Stimulated activated CD4-positive, alpha-beta T cell treated with anti-CD3 and anti-CD28 coated beads, TNF-alpha, amount 100 ng/mL, for 24 hours (primary cell): Measurements from ENCODE around the gene SLC2A13.

ENCODE experiments used
- DNase-seq, 3 experiments: peaks; one replicate each; pipeline ENCODE4 v3.0.0-alpha.2; 2020; ENCODE audit warnings: low read depth in 3 of 3

SLC2A13 gene

GRCh38 chr12:40105515-40106201 is at the start of gene SLC2A13:
SLC2A13 (minus strand) TSS chr12:40106081; CDS start chr12:40105808, 273 bp downstream.
- peak; percentile 47 to 65 (median 56) for DNase-seq

GRCh38 chr12:40154381-40154780 is 48.5 kb upstream of the SLC2A13 start:
- no peak for DNase-seq

- no peak for DNase-seq
Observed at GRCh38 chr12:40153432-40153831, 47.6 kb upstream of the SLC2A13 start.

- DNase-seq = peak in 2 of 3 experiments; percentile 31 to 46
Observed at GRCh38 chr12:40152783-40153383, 47.0 kb upstream of the SLC2A13 start.

GRCh38 chr12:40149673-40150260 is 43.9 kb upstream of the SLC2A13 start:
- no peak for DNase-seq

- peak in 1 of 3 experiments; percentile 8 for DNase-seq
Observed at GRCh38 chr12:40146800-40147797, 41.2 kb upstream of the SLC2A13 start.

GRCh38 chr12:40145896-40146295 is 40.0 kb upstream of the SLC2A13 start:
- no peak for DNase-seq

- DNase-seq = no peak
Observed at GRCh38 chr12:40144023-40144422, 38.1 kb upstream of the SLC2A13 start.

GRCh38 chr12:40142001-40142744 is 36.3 kb upstream of the SLC2A13 start:
- no peak for DNase-seq

GRCh38 chr12:40138526-40138925 is 32.6 kb upstream of the SLC2A13 start:
- no peak for DNase-seq

GRCh38 chr12:40137252-40137651 is 31.4 kb upstream of the SLC2A13 start:
- no peak for DNase-seq

- no peak for DNase-seq
Observed at GRCh38 chr12:40127408-40127807, 21.5 kb upstream of the SLC2A13 start.

GRCh38 chr12:40123496-40123895 is 17.6 kb upstream of the SLC2A13 start:
- DNase-seq = no peak

- no peak for DNase-seq
Observed at GRCh38 chr12:40122842-40123241, 17.0 kb upstream of the SLC2A13 start.

- no peak for DNase-seq
Observed at GRCh38 chr12:40117818-40118217, 11.9 kb upstream of the SLC2A13 start.

GRCh38 chr12:40110586-40110985 is 4.7 kb upstream of the SLC2A13 start:
- DNase-seq = no peak

GRCh38 chr12:40107803-40108620 is 2.1 kb upstream of the SLC2A13 start:
- peak in 2 of 3 experiments; percentile 35 to 40 for DNase-seq

GRCh38 chr12:40107098-40107802 is 1.4 kb upstream of the SLC2A13 start:
- peak; percentile 75 to 84 (median 83) for DNase-seq

GRCh38 chr12:40106655-40107054 is 774 bp upstream of the SLC2A13 start:
- DNase-seq = no peak

GRCh38 chr12:40106202-40106533 is 287 bp upstream of the SLC2A13 start:
- DNase-seq = no peak
